ENCODE results near the gene TARM1.
"Not testable (repeated sequence)": the region's sequence is repeated elsewhere in the genome, so short reads cannot be mapped to it uniquely, and the experiment has no call there.

TARM1 gene

DNA sequence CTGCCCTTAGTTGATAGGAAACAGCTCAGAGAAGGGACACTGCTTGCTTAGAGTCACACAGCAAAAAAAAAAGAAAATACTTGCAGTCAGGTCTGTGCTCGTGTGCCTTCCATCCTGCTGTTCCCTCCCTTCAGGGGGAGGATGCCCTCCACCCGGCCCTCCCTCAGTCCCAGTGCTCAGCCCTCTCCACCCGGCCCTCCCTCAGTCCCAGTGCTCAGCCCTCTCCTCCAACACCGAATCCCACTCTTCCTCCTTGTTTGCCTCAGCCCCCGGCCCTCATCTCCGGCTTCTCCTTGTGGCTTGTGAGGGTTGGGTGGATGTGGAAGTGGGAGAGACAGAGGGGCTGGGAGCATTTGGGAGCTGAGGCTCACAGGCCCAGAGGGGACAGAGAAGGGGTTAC lies 28.5 kb upstream of the TARM1 start:
- no peak for ATAC-seq (replicated peaks; ENCODE audit: extremely low read depth, poor library complexity, severe bottlenecking)
- Mint-ChIP-seq H3K27me3 (no peaks in the 10 kb centered on the region), H3K9me3 (no peaks in the 10 kb centered on the region), H3K27ac (ENCODE audit: low read depth) (no peak overlapping the region), H3K36me3 (ENCODE audit: insufficient read depth) (peaks cover 35% of the 10 kb centered on the region), H3K4me3 (no peak overlapping the region), H3K4me1 (peaks cover 30% of the 10 kb centered on the region)
- DNase-seq (ENCODE audit: low spot score in 2 of 2): no peak

DNA sequence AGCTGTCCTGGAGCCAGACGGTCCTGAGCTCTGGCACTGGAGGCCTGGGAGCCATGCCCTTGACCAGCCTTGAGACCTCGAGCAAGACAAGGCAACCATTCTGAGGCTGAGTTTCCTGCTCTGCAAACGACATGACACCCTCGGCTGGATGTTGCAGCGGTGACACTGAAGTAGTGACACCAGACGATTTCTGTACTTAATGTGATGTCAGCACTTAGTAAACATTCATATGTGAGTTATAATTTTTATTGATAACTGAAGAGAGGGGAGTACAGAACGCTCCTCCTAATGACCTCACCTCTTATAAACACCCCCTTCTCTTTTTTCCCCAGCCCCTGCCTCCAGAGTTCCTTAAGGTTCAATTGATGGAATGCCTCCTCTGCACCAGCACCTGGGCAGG lies 27.3 kb upstream of the TARM1 start:
- no peaks in the 10 kb centered on the region for H3K27me3 Mint-ChIP-seq
- H3K4me3 Mint-ChIP-seq: no peak overlapping the region
- H3K9me3 Mint-ChIP-seq: no peaks in the 10 kb centered on the region
- peaks cover 32% of the 10 kb centered on the region for H3K36me3 Mint-ChIP-seq (ENCODE audit: insufficient read depth)
- H3K27ac Mint-ChIP-seq (ENCODE audit: low read depth): no peak overlapping the region
- peaks cover 21% of the 10 kb centered on the region for H3K4me1 Mint-ChIP-seq
- DNase-seq (ENCODE audit: low spot score in 2 of 2) (no peak), ATAC-seq (replicated peaks; ENCODE audit: extremely low read depth, poor library complexity, severe bottlenecking) (no peak)

DNA sequence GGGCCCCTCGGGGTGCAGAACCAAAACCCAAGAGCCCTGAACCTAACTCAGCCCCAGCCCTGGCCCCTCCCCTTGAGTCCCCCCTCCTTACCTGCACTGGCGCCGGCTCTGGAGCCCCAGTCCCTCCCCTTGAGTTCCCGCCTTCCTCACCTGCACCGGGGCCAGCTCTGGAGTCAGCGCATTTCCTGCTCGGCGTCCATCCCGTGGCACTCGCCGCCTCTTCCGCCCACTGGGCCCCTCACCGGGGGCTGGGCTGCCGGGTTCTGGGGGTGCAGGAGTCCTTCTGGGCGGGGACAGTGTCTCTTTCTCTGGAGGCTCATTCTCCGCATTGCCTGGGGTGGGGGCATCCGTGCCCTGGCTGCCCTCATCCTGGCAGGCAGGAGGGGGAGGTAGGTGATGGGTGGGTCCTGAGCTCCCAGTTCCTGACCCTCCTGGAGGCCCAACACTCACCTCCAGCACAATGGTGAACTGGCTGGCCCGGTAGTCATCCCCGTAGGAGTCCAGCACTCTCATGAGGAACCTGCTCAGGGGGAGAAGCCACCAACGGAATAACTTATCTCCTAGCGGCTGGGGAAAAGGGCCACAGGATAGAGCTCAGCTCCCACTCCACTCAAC lies 26.8 kb upstream of the TARM1 start:
- DNase-seq (ENCODE audit: low spot score in 2 of 2) (no peak), ATAC-seq (replicated peaks; ENCODE audit: extremely low read depth, poor library complexity, severe bottlenecking) (no peak)
- H3K27ac Mint-ChIP-seq (ENCODE audit: low read depth): no peak overlapping the region
- peaks cover 26% of the 10 kb centered on the region for H3K4me1 Mint-ChIP-seq
- no peak overlapping the region for H3K4me3 Mint-ChIP-seq
- H3K27me3 Mint-ChIP-seq: no peaks in the 10 kb centered on the region
- H3K36me3 Mint-ChIP-seq (ENCODE audit: insufficient read depth): peaks cover 32% of the 10 kb centered on the region
- H3K9me3 Mint-ChIP-seq: no peaks in the 10 kb centered on the region

DNA sequence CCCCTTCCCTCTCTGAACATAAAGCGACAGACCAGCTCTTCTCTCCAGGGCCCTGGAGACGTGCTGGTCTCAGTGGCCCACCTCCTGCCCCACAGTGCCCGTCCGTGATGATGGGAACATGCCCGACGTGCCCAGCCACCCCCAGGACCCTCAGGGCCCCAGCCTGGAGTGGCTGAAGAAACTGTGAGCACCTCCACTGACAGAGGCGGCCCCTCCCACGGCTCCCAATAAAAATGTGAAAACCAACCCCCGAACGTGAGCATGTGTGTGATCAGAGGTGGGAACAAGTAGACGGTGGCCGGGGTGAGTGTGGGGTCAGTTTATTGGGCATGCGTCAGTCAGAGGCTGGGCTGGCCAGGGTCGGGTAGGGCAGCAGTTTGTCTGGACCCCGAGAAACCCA lies 25.6 kb upstream of the TARM1 start:
- peaks cover 35% of the 10 kb centered on the region for H3K36me3 Mint-ChIP-seq (ENCODE audit: insufficient read depth)
- no peak overlapping the region for H3K4me3 Mint-ChIP-seq
- peaks cover 34% of the 10 kb centered on the region for H3K4me1 Mint-ChIP-seq
- DNase-seq (ENCODE audit: low spot score in 2 of 2) (no peak), ATAC-seq (replicated peaks; ENCODE audit: extremely low read depth, poor library complexity, severe bottlenecking) (no peak)
- H3K27ac Mint-ChIP-seq (ENCODE audit: low read depth): no peak overlapping the region
- no peaks in the 10 kb centered on the region for H3K27me3 Mint-ChIP-seq
- H3K9me3 Mint-ChIP-seq: no peaks in the 10 kb centered on the region

- Mint-ChIP-seq H3K36me3 (ENCODE audit: insufficient read depth) (peaks cover 35% of the 10 kb centered on the region), H3K27ac (ENCODE audit: low read depth) (peak overlapping the region; percentile 44), H3K4me1 (peaks cover 35% of the 10 kb centered on the region)
These were observed 24.6 kb upstream of the TARM1 start for GRCh38 chr19:54105796-54106195.

DNA sequence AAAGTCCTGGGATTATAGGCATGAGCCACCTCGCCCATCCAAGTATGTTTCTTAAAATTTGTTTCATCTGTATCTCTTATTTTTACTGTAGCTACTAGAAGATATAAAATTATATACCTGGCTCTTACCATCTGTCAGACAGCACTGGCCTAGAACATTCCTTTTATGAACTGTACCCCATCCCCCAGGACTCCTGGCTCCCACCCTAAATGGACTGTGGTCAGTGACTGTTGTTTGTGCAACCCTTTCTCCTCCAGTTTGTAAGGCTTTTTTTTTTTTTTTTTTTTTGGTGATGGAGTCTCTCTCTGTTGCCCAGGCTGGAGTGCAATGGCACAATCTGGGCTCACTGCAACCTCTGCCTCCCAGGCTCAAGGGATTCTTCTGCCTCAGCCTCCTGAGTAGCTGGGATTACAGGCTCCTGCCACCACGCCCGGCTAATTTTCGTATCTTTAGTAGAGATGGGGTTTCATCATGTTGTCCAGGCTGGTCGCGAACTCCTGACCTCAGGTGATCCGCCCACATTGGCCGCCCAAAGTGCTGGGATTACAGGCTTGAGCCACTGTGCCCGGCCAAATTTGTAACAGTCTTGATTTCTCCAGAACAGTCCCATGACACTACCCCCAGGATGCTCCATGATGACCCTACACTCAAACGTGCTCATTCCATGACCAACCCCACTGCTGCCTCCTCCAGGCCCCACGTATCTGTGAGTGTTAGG lies 24.0 kb upstream of the TARM1 start:
- peak overlapping the region; percentile 44 for H3K27ac Mint-ChIP-seq (ENCODE audit: low read depth)
- no peaks in the 10 kb centered on the region for H3K9me3 Mint-ChIP-seq
- peaks cover 33% of the 10 kb centered on the region for H3K4me1 Mint-ChIP-seq
- ATAC-seq (replicated peaks; ENCODE audit: extremely low read depth, poor library complexity, severe bottlenecking) (no peak), DNase-seq (ENCODE audit: low spot score in 2 of 2) (no peak)
- H3K27me3 Mint-ChIP-seq: no peaks in the 10 kb centered on the region
- peaks cover 31% of the 10 kb centered on the region for H3K36me3 Mint-ChIP-seq (ENCODE audit: insufficient read depth)
- H3K4me3 Mint-ChIP-seq: no peak overlapping the region

More at GRCh38 chr19:54105796-54106195, 24.6 kb upstream of the TARM1 start:
- Mint-ChIP-seq H3K27me3 (no peaks in the 10 kb centered on the region), H3K4me3 (no peak overlapping the region), H3K9me3 (no peaks in the 10 kb centered on the region)
- no peak for ATAC-seq (replicated peaks; ENCODE audit: extremely low read depth, poor library complexity, severe bottlenecking)
- no peak for DNase-seq (ENCODE audit: low spot score in 2 of 2)

- H3K27ac Mint-ChIP-seq (ENCODE audit: low read depth): peak within 1 kb of the TSS; percentile 90
- peak within 1 kb of the TSS; percentile 92 for H3K4me3 Mint-ChIP-seq
These were observed 21.4 kb upstream of the TARM1 start, which contains the start of gene NDUFA3 for GRCh38 chr19:54102421-54103169. Gene NDUFA3, plus strand, starts transcription at chr19:54102855. Its CDS starts 24 bp downstream, at chr19:54102879.

DNA sequence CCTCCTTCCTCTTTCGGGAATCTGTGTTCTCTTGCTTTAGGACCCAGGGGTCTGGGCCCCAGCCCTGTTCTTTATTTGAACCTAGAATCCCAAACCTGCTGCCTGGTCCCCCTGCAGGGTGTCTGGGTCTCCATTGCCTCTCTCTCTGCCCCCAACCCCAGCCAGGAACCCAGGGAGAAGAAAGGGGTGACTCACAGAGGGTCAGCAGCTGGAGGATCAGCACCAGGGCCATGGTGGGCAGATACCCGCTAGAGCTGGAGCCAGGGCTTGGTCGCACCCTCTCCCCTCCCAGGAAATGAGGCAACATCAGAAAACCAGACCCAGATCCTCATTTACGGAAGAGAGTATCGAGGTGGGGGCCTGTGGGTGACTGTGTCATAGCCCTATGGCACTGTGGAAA lies 19.4 kb upstream of the TARM1 start, which contains the start of gene OSCAR:
Gene OSCAR, minus strand, starts transcription at position 243 of the 400 bp plus-strand sequence. Its CDS starts 11 bp downstream, at position 232.
- H3K27ac Mint-ChIP-seq (ENCODE audit: low read depth): peak within 1 kb of the TSS; percentile 83
- DNase-seq (ENCODE audit: low spot score in 2 of 2): no peak

More at GRCh38 chr19:54102421-54103169, 21.4 kb upstream of the TARM1 start, which contains the start of gene NDUFA3:
- ATAC-seq (replicated peaks; ENCODE audit: extremely low read depth, poor library complexity, severe bottlenecking): peak; percentile 100
- Mint-ChIP-seq H3K36me3 (ENCODE audit: insufficient read depth) (peaks cover 16% of the 10 kb centered on the region), H3K27me3 (no peaks in the 10 kb centered on the region), H3K9me3 (no peaks in the 10 kb centered on the region), H3K4me1 (peaks cover 33% of the 10 kb centered on the region)
- DNase-seq (ENCODE audit: low spot score in 2 of 2): peak; percentile 93 to 96

DNA sequence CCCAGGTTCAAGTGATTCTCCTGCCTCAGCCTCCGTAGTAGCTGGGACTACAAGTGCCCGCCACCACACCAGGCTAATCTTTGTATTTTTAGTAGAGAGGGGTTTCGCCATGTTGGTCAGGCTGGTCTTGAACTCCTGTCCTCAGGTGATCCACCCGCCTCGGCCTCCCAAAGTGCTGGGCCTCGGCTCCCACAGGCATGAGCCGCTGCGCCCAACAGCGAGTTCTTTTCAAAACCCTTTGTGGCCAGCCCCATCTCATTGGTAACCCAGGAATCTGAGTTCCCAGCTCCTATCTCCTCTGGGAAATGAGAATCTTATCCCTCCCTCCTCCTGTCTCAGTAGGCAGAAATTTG lies 18.7 kb upstream of the TARM1 start:
- H3K27me3 Mint-ChIP-seq; ATAC-seq (replicated peaks; ENCODE audit: extremely low read depth, poor library complexity, severe bottlenecking); H3K4me3 Mint-ChIP-seq; DNase-seq (ENCODE audit: low spot score in 2 of 2); H3K27ac Mint-ChIP-seq (ENCODE audit: low read depth); H3K9me3 Mint-ChIP-seq: not testable (repeated sequence)
- peaks cover 31% of the 10 kb centered on the region for H3K4me1 Mint-ChIP-seq
- H3K36me3 Mint-ChIP-seq (ENCODE audit: insufficient read depth): peaks cover 19% of the 10 kb centered on the region

More for the DNA sequence above, 19.4 kb upstream of the TARM1 start, which contains the start of gene OSCAR:
- H3K27me3 Mint-ChIP-seq: no peaks in the 10 kb centered on the region
- peaks cover 34% of the 10 kb centered on the region for H3K4me1 Mint-ChIP-seq
- H3K9me3 Mint-ChIP-seq: no peaks in the 10 kb centered on the region
- peak within 1 kb of the TSS; percentile 53 for H3K4me3 Mint-ChIP-seq
- no peak for ATAC-seq (replicated peaks; ENCODE audit: extremely low read depth, poor library complexity, severe bottlenecking)
- peaks cover 15% of the 10 kb centered on the region for H3K36me3 Mint-ChIP-seq (ENCODE audit: insufficient read depth)

DNA sequence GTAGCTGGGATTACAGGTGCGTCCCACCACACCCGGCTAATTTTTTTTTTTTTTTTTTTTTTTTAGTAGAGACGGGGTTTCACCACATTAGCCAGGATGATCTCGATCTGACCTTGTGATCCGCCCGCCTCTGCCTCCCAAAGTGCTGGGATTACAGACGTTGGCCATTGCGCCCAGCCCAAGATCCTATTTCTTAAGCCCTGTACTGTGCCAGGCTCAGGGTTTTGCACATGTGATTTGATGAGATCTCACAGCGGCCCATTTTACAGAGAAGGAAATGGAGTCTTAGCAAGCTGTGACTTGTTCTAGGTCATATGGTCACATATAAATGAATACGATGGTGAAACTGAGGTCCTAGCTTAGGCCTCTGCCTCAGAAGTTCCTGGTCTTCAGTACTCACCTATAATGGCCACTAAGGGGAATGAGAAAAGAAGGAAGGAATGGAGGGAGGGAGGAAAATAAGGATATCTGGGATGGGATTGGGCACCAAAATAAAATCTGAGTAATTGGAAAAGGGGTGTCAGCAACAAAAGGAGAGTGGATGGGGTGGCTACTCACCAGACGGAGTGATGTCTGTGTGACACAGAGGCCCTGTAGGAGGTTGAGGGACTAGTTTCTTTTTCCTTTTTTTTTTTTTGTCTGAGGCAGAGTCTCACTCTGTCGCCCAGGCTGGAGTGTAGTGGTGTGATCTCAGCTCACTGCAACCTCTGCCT lies 18.2 kb upstream of the TARM1 start:
- ATAC-seq (replicated peaks; ENCODE audit: extremely low read depth, poor library complexity, severe bottlenecking): no peak
- Mint-ChIP-seq H3K4me3 (no peak overlapping the region), H3K36me3 (ENCODE audit: insufficient read depth) (peaks cover 20% of the 10 kb centered on the region), H3K27ac (ENCODE audit: low read depth) (no peak overlapping the region), H3K4me1 (peaks cover 31% of the 10 kb centered on the region), H3K27me3 (no peaks in the 10 kb centered on the region), H3K9me3 (no peaks in the 10 kb centered on the region)
- no peak for DNase-seq (ENCODE audit: low spot score in 2 of 2)

DNA sequence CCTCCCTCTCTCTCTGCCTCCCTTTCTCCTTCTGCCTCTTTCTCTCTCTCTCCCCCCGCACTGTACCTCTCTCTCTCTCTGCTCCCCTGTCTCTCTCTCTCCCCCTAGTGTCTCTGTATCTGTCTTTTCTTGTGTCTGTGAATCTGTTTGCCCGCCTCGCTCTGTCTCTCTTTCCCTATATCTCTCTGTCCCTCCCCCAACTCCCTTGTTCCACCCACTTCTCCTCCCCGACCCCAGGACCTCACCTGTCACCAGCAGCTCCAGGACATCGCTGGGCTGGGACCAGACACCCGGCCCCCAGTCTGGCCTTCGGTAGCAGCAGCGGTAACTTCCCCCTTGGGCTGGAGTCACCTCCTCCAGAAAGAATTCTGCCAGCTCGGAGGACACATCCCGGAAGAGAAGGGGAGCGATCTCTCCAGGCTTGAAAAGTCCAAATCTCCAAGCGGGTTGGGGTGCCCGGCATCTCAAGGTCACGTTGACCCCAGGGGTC lies 15.5 kb upstream of the TARM1 start:
- H3K4me3 Mint-ChIP-seq: peak overlapping the region; percentile 79
- ATAC-seq (replicated peaks; ENCODE audit: extremely low read depth, poor library complexity, severe bottlenecking): no peak
- no peaks in the 10 kb centered on the region for H3K27me3 Mint-ChIP-seq
- H3K36me3 Mint-ChIP-seq (ENCODE audit: insufficient read depth): peaks cover 16% of the 10 kb centered on the region
- no peaks in the 10 kb centered on the region for H3K9me3 Mint-ChIP-seq
- H3K4me1 Mint-ChIP-seq: peaks cover 17% of the 10 kb centered on the region
- H3K27ac Mint-ChIP-seq (ENCODE audit: low read depth): peak overlapping the region; percentile 96
- no peak for DNase-seq (ENCODE audit: low spot score in 2 of 2)
